Stimulated activated CD4-positive, alpha-beta T cell treated with anti-CD3 and anti-CD28 coated beads, Interleukin-12 subunit alpha, Interleukin-12 subunit beta, amount 100 ng/mL, for 48 hours (primary cell): Measurements from ENCODE around the gene FUCA2.
A peak's percentile ranks its signal among the peaks of the same experiment; 100 is the strongest.
"Not testable (repeated sequence)": the region's sequence is repeated elsewhere in the genome, so short reads cannot be mapped to it uniquely, and the experiment has no call there.

Source experiments
- DNase-seq, 3 donors: peaks; one replicate each; pipeline ENCODE4 v3.0.0-alpha.2; 2020; ENCODE audit warnings: low read depth in 2 of 3, low spot score in 1 of 3

FUCA2 gene

DNA sequence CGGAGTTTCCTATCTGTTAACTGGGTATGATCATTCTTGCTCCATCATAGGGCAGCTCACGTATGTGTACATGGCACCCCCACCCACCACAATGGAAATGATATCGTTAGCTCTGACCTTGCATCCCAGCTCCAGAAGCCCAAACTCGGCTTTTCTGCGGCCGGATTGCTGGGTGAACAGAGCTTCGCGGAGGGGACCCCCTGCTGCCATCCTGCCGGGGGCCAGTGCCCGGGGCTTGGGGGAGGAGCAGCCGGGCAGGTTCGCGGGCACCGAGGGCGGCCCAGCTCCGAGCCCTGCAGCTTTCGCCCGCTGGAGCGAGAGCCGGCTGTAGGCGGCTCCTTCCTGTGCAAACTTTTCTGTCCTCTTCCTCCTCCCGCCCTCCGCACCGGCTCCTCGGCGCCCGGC lies 24.9 kb upstream of the FUCA2 start:
- peak in 2 of 3 donors; percentile 14 to 45 for DNase-seq

DNA sequence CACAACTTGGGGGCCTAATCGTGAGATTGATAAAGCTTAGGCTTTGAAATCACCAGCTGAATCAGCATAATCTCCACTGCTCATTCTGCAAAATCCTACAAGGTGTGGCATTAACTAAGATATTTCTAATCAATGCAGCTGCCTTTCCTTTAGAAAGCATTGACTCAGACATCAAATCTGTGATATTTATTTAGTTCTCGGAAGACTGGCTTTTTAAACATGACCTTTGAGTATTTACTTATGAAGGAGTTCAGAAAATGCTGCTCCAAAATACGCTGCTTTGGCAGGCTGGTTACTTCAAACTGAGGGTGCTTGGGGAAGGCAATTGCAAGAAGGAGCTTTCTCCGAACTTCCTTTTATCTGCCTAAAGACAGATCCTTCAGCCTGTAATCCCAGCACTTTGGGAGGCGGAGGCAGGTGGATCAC lies 23.7 kb upstream of the FUCA2 start:
- no peak for DNase-seq

- DNase-seq = no peak
Measured at GRCh38 chr6:143531720-143532499, 20.4 kb upstream of the FUCA2 start.

GRCh38 chr6:143529095-143529494 lies 17.6 kb upstream of the FUCA2 start:
- DNase-seq = no peak

GRCh38 chr6:143528164-143528811 lies 16.8 kb upstream of the FUCA2 start:
- DNase-seq = no peak

- no peak for DNase-seq
Measured at GRCh38 chr6:143527677-143528076, 16.2 kb upstream of the FUCA2 start.

GRCh38 chr6:143525356-143525755 lies 13.8 kb upstream of the FUCA2 start:
- DNase-seq = no peak

GRCh38 chr6:143522039-143522600 lies 10.6 kb upstream of the FUCA2 start:
- DNase-seq = no peak

GRCh38 chr6:143517447-143517773 lies 5.9 kb upstream of the FUCA2 start:
- DNase-seq = no peak

DNA sequence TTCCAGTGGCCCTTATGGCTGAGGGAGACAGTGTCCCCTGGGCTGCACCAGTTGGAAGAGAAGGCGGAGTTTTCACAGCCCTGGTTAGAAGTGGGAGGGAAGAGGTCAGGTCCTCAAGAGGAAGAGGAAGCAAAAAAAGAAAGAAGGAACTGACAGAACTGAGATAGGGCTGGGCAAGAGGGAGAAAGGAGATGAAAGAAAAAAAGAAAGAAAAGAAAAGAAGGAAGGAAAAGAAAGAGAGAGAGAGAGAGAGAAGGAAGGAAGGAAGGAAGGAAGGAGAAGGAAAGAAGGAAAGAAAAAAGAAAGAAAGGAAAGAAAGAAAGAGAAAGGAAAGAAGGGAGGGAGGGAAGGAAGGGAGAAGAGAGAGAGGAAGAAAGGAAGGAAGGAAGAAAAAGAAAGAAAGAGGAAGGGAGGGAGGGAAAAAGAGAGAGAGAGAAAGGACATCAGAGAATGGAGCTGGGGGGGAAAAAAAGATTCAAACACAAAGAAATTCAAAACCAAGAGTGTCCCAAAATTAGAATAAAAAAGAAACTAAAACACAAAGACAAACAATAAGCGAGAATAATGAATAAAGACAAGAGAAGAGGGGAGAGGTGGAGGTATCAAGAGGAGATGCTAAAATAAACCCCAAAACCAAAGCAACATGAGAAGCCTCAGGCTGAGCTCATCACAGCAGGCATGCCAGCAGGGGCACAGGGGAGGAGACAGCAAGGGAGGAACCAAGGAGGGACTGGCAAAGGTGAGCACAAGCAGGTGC lies 5.3 kb upstream of the FUCA2 start:
- DNase-seq = no peak

DNA sequence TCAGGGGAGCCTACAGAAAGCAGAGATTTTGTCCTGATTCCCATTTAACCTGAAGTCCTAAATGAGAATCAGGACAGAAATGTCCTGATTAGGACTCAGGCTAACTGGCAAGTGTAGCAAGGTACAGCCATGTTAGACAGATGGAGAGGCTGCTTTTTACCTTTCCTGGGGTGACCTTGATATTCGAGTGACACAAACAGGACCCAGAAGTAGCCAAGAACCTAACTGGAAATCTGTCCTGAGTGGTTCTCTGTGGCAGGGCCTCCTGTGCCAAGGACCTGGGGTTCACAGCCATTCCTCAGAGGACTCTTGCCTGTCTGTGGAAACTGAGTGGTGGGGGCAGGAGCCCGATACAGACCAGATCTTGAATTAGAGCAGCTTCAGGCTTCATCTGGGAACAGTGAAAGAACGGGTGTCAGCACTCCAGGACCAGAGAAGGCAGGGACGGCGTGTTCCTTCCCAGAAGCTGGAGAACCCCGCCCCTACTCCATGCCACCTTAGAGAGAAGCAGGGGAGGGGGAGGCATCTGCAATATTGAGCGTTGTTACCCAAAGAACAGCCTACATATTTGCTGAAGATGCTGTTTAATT lies 4.3 kb upstream of the FUCA2 start:
- no peak for DNase-seq

DNA sequence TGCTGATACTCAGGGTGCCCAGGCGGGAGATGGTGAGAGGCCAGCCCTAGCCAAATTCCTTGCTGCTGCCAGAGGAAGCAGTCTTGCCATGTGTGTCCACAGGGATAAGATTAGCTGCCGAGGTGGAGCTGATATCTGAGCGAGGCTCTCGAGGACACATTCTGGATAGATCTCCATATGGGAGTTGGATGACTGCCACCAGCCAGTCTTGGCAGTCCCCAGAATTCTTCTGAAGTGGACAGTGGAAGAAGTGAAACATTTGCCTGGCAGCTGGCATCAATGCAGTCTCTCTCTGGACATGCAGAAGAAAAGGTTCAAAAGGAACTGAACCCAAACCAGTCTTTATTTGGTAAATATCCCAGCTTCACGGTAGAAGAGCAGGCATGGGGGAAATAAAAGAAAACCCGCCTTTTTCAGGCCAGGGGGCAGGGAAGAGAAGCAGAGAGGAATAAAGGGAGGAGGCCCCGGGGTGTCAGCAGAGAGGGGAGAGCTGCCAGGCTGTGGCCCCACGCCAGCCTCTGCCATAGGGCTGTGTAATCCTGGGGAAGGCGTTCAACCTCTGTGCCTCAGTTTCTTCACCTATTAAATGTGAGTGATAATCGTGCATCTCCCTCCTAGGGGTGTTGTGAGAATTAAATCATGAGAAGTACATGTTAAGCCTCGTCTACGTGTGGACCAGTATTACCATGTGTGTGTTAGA lies 3.7 kb upstream of the FUCA2 start:
- no peak for DNase-seq

DNA sequence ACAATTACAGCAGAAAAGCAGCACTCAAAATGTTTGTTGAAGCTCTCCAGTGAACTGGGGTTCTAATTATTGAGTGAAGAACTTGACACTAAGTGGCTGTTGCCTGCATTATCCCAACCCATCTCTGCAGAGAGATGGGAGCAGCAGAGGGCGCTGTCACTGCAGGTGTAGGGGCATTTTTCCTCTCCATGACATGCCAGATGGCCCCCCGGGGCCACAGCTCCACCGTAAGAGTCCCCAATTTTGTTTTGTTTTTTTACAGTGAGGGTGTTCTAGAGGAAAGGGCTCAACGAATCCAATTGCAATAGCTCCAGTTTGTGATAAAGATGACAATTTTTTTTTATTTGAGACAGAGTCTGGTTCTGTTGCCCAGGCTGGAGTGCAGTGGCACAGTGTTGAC lies 1.9 kb upstream of the FUCA2 start:
- DNase-seq = peak in 1 of 3 donors; percentile 28

- not testable (repeated sequence) for DNase-seq
Measured at GRCh38 chr6:143510326-143510725, 1.2 kb downstream of the FUCA2 start.

DNA sequence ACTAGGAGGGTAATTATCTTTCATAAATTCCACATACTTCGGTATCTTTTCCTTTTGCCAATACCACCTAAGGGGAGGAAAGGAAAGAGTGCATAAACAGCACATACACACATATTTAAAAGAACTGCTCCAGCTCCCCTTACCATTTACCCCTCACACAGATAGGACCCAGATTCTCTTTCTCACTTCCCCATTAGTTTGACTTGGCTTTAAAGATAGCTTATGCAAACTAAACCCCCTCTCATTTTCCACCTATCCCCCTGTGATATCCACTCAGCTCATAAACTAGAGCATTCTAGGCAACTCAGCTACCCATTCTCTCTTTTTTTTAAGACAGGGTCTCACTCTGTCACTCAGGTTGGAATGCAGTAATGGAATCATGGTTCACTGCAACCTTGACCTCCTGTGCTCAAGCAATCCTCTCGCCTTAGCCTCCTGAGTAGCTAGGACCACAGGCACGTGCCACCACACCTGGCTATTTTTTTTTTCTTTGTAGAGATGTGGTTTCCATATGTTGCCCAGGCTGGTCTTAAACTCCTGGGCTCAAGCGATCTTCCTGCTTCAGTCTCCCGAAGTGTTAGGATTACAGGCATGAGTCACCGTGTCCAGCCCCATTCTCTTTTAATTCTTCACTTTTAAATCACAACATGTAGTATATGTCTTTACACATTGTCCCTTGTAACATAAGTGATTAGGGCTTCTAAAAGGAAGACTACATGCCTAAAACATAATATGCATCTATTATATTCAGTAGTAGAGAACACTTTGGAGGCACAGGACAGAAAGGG lies 4.0 kb downstream of the FUCA2 start:
- DNase-seq = no peak

DNA sequence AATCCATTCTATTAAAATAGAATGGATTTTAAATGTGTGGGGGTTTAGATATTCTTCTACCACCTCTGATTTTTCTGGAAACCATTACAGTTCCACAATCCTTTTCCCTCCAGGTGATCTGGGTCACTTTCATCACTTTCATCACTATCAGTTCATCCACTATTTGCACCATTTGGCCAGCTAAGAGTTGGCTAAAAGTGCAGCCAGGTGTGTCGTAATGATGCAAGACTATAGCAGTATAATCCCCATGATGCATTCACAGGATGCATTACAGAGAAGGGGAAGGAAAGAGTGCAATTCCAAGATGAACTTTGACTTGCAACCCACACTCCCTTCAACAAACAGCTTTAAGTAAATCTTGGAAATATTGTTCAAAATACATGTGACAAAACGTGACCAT lies 4.9 kb downstream of the FUCA2 start:
- no peak for DNase-seq

GRCh38 chr6:143506199-143506598 lies 5.3 kb downstream of the FUCA2 start:
- DNase-seq = no peak

DNA sequence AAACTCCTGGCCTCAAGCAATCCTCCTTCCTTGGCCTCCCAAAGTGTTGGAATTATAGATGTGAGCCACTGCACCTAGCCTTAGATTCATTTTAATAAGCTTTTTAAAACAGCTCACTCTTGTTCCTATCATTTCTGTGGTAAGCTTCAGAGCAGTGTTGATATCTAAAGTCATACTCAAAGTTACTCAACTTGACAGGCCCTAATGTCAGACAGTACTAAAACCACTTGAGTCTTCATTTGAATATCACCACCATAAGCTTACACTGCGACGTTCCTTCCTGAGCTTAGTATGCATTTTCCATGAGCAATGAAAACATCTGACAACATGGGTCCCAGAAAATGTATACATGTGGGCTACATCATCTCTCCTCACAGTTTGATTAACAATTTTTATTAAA lies 6.0 kb downstream of the FUCA2 start:
- no peak for DNase-seq

DNA sequence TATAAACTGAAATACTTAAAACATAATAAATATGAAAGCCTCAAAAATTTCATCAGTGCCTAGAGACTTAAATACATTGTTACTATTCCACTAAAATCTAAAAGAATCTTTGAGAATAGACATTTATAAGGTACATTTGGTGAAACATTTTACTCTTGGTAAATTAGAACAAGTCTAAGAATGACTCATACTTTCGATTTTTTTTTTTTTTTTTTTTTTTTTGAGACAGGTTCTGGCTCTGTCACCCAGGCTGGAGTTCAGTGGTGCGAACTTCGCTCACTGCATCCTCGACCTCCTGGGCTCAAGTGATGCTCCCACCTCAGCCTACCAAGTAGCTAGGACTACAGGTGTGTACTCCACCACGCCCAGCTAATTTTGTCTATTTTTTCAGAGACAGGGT lies 6.4 kb downstream of the FUCA2 start:
- DNase-seq = no peak

GRCh38 chr6:143504369-143504768 lies 7.2 kb downstream of the FUCA2 start:
- DNase-seq = no peak
